ENCODE data around the gene ZRANB3. TPM values are rescaled to one million over a fixed set of nuclear protein-coding genes. Genes with fewer than 3 reads are reported as not detected.

ZRANB3 gene
- total and polyA plus RNA-seq, 2 experiments from 2014 or later = 5.7 to 6.4 TPM

GRCh38 chr2:135490376-135490775 is 40.6 kb downstream of the ZRANB3 start:
- 93 to 94% methylated on average over 1 of the region's 1 CpG for WGBS, 2 experiments (ENCODE audit: low coverage in 1 of 2, low lambda C conversion rate in 2 of 2, missing lambda C conversion rate in 2 of 2)
- in situ Hi-C loops (cut with MboI) = no loop called here
- DNase-seq = peak; percentile 35
- no peaks in the 10 kb centered on the region for H3K79me2 ChIP-seq (ENCODE audit: insufficient read depth)
- no peak overlapping the region for H3K4me3 ChIP-seq
- no peaks in the 10 kb centered on the region for H3K4me1 ChIP-seq (ENCODE audit: insufficient read depth)
- H4K20me1 ChIP-seq (ENCODE audit: insufficient read depth) = no peaks in the 10 kb centered on the region
- H3K27me3 ChIP-seq (replicated peaks; ENCODE audit: insufficient read depth) = no peaks in the 10 kb centered on the region
- H3K4me2 ChIP-seq (ENCODE audit: unreplicated experiment) = no peak overlapping the region
- H3K9ac ChIP-seq = no peak overlapping the region
- no peaks in the 10 kb centered on the region for H3K9me3 ChIP-seq (ENCODE audit: low read depth)
- no peak overlapping the region for H2AFZ ChIP-seq
- no peak for TF ChIP-seq EZH2 (IDR thresholded peaks at IDR 0.05; ENCODE audit: insufficient read depth, poor library complexity, severe bottlenecking)
- TF ChIP-seq EZH2phosphoT487 (IDR thresholded peaks at IDR 0.05; ENCODE audit: insufficient read depth, low read depth) = no peak
- no peak overlapping the region for H3K27ac ChIP-seq
- no peaks in the 10 kb centered on the region for H3K36me3 ChIP-seq (ENCODE audit: low read depth)
- no peaks in the 10 kb centered on the region for H3K9me2 ChIP-seq (ENCODE audit: insufficient read depth)
- no peaks in the 10 kb centered on the region for H3F3A ChIP-seq (ENCODE audit: insufficient read depth)

GRCh38 chr2:135485441-135485840 is 45.6 kb downstream of the ZRANB3 start:
- Histone ChIP-seq H3F3A (ENCODE audit: insufficient read depth) (no peaks in the 10 kb centered on the region), H3K79me2 (ENCODE audit: insufficient read depth) (no peaks in the 10 kb centered on the region), H3K9me2 (ENCODE audit: insufficient read depth) (no peaks in the 10 kb centered on the region), H3K27me3 (replicated peaks; ENCODE audit: insufficient read depth) (no peaks in the 10 kb centered on the region), H3K9ac (no peak overlapping the region), H3K27ac (no peak overlapping the region), H3K4me3 (no peak overlapping the region), H3K4me2 (ENCODE audit: unreplicated experiment) (no peak overlapping the region), H4K20me1 (ENCODE audit: insufficient read depth) (no peaks in the 10 kb centered on the region), H3K4me1 (ENCODE audit: insufficient read depth) (no peaks in the 10 kb centered on the region), H3K9me3 (ENCODE audit: low read depth) (no peaks in the 10 kb centered on the region), H2AFZ (no peak overlapping the region), H3K36me3 (ENCODE audit: low read depth) (no peaks in the 10 kb centered on the region)
- in situ Hi-C loops (cut with MboI) = no loop called here
- 97 to 98% methylated on average over 4 of the region's 4 CpGs for WGBS, 2 experiments (ENCODE audit: low coverage in 1 of 2, low lambda C conversion rate in 2 of 2, missing lambda C conversion rate in 2 of 2)
- TF ChIP-seq EZH2phosphoT487 (IDR thresholded peaks at IDR 0.05; ENCODE audit: insufficient read depth, low read depth) (no peak), EZH2 (IDR thresholded peaks at IDR 0.05; ENCODE audit: insufficient read depth, poor library complexity, severe bottlenecking) (no peak)
- DNase-seq = no peak

GRCh38 chr2:135475128-135475527 is 55.9 kb downstream of the ZRANB3 start:
- no peak for TF ChIP-seq EZH2phosphoT487 (IDR thresholded peaks at IDR 0.05; ENCODE audit: insufficient read depth, low read depth)
- TF ChIP-seq EZH2 (IDR thresholded peaks at IDR 0.05; ENCODE audit: insufficient read depth, poor library complexity, severe bottlenecking) = no peak
- no peaks in the 10 kb centered on the region for H4K20me1 ChIP-seq (ENCODE audit: insufficient read depth)
- H3K9me2 ChIP-seq (ENCODE audit: insufficient read depth) = no peaks in the 10 kb centered on the region
- no peaks in the 10 kb centered on the region for H3K79me2 ChIP-seq (ENCODE audit: insufficient read depth)
- no peaks in the 10 kb centered on the region for H3K27me3 ChIP-seq (replicated peaks; ENCODE audit: insufficient read depth)
- H3K4me2 ChIP-seq (ENCODE audit: unreplicated experiment) = no peak overlapping the region
- no peaks in the 10 kb centered on the region for H3F3A ChIP-seq (ENCODE audit: insufficient read depth)
- no peak overlapping the region for H3K4me3 ChIP-seq
- H3K9ac ChIP-seq = no peak overlapping the region
- no peak overlapping the region for H2AFZ ChIP-seq
- no peaks in the 10 kb centered on the region for H3K9me3 ChIP-seq (ENCODE audit: low read depth)
- H3K4me1 ChIP-seq (ENCODE audit: insufficient read depth) = no peaks in the 10 kb centered on the region
- H3K36me3 ChIP-seq (ENCODE audit: low read depth) = no peaks in the 10 kb centered on the region
- in situ Hi-C loops (cut with MboI) = no loop called here
- H3K27ac ChIP-seq = no peak overlapping the region
- no peak for DNase-seq

GRCh38 chr2:135473567-135473966 is 57.5 kb downstream of the ZRANB3 start:
- TF ChIP-seq EZH2phosphoT487 (IDR thresholded peaks at IDR 0.05; ENCODE audit: insufficient read depth, low read depth) = no peak
- no peak for TF ChIP-seq EZH2 (IDR thresholded peaks at IDR 0.05; ENCODE audit: insufficient read depth, poor library complexity, severe bottlenecking)
- in situ Hi-C loops (cut with MboI) = no loop called here
- WGBS, 2 experiments (ENCODE audit: low coverage in 1 of 2, low lambda C conversion rate in 2 of 2, missing lambda C conversion rate in 2 of 2) = 71 to 78% methylated on average over 2 of the region's 2 CpGs
- H2AFZ ChIP-seq = no peak overlapping the region
- H3K27me3 ChIP-seq (replicated peaks; ENCODE audit: insufficient read depth) = no peaks in the 10 kb centered on the region
- H3K4me1 ChIP-seq (ENCODE audit: insufficient read depth) = no peaks in the 10 kb centered on the region
- H3F3A ChIP-seq (ENCODE audit: insufficient read depth) = no peaks in the 10 kb centered on the region
- no peaks in the 10 kb centered on the region for H4K20me1 ChIP-seq (ENCODE audit: insufficient read depth)
- H3K79me2 ChIP-seq (ENCODE audit: insufficient read depth) = no peaks in the 10 kb centered on the region
- no peaks in the 10 kb centered on the region for H3K9me2 ChIP-seq (ENCODE audit: insufficient read depth)
- no peaks in the 10 kb centered on the region for H3K9me3 ChIP-seq (ENCODE audit: low read depth)
- H3K4me3 ChIP-seq = no peak overlapping the region
- H3K36me3 ChIP-seq (ENCODE audit: low read depth) = no peaks in the 10 kb centered on the region
- no peak overlapping the region for H3K9ac ChIP-seq
- peak; percentile 34 for DNase-seq
- H3K4me2 ChIP-seq (ENCODE audit: unreplicated experiment) = no peak overlapping the region
- H3K27ac ChIP-seq = no peak overlapping the region

GRCh38 chr2:135471106-135471505 is 59.9 kb downstream of the ZRANB3 start:
- in situ Hi-C loops (cut with MboI) = no loop called here
- Histone ChIP-seq H4K20me1 (ENCODE audit: insufficient read depth) (no peaks in the 10 kb centered on the region), H3K9me2 (ENCODE audit: insufficient read depth) (no peaks in the 10 kb centered on the region), H3K9ac (no peak overlapping the region), H3K4me2 (ENCODE audit: unreplicated experiment) (no peak overlapping the region), H3K36me3 (ENCODE audit: low read depth) (no peaks in the 10 kb centered on the region), H3K9me3 (ENCODE audit: low read depth) (no peaks in the 10 kb centered on the region), H3K27me3 (replicated peaks; ENCODE audit: insufficient read depth) (no peaks in the 10 kb centered on the region), H3K79me2 (ENCODE audit: insufficient read depth) (no peaks in the 10 kb centered on the region), H3K27ac (no peak overlapping the region), H3K4me3 (no peak overlapping the region), H2AFZ (no peak overlapping the region), H3K4me1 (ENCODE audit: insufficient read depth) (no peaks in the 10 kb centered on the region), H3F3A (ENCODE audit: insufficient read depth) (no peaks in the 10 kb centered on the region)
- DNase-seq = peak; percentile 9
- no peak for TF ChIP-seq EZH2phosphoT487 (IDR thresholded peaks at IDR 0.05; ENCODE audit: insufficient read depth, low read depth)
- no peak for TF ChIP-seq EZH2 (IDR thresholded peaks at IDR 0.05; ENCODE audit: insufficient read depth, poor library complexity, severe bottlenecking)

Measured in GM23248 (cell line).